HG02943 (cell line): ENCODE measurements around the gene SIX5.

ENCODE experiments used
- ATAC-seq: cut with Tn5 transposase; IDR thresholded peaks from one replicate; pipeline ENCODE4 v1.9.1; 2021; ENCODE audit warnings: mild to moderate bottlenecking, low read depth, moderate library complexity; ENCODE audit not compliant: unreplicated experiment

The SIX5 gene

DNA sequence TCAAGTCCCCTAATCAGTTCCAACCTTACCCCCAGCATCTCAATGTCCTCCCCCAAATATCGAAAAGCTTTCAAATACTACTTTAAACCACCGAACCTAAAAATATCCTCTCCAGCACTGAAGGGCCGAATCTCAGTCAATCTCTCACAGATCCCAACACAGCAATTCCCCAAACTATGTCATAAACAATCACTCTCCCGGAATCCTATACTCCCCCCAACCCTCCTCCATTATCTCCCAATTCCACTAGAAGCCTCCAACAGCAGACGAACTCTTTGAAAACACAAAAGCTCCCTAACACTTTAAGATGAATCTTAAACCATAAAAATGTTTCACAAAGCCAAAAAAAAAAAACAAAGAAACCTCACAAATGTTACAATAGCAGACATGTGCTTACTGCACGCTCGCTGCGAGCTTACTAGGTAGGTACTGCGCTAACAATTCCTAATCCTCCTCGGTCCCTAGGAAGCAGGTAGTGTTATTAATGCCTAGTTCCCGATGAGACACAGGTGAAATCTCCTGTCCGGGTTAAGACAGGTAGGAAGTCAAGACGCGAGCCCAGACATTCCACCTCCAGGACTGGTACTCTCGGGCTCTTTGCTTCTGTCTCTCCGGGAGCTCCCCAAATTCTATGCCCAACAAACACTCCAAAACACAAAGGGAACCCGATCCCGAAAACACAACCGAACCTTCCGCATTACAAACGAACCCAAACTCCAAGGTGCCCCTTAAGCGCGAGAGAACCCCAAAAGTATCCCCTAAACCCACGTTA, 52.5 kb downstream of the SIX5 start:
- ATAC-seq: no peak

DNA sequence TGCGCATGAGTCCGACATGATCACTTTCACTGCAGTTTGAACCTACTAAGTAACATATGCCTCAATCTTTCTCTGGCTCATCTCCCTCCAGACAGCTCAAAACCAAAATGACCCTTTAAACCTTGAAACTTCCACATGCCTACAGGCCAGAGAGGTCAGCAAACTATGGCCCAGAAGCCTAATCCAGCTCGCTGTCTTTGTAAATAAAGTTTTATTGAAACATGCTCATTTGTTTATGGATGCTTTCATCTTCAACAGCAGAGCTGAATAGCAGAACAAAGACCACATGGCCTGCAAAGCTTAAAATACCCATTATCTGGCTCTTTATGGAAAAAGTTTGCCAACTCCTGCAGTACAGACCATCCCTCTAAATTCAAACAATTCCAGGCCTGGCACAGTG, 53.9 kb downstream of the SIX5 start:
- ATAC-seq: no peak
